Calu3 (cell line): ENCODE measurements around the gene CENPO. TPM values are rescaled to one million over a fixed set of nuclear protein-coding genes. Genes with fewer than 3 reads are reported as not detected.

Experiments used
- BruUV-seq: library from RNA; stranded (reverse); fragments of 400-500 nt; replicated peaks from 2 replicates; lab custom pipeline; 2021; lab: Mats Ljungman, UMichigan
- CTCF ChIA-PET: fragments of 300-600 bp; sonication (Branson Sonifier 250); formaldehyde crosslinking; loops from one replicate; lab custom pipeline; 2022; ENCODE audit warnings: antibody characterized with exemption; lab: Charles Lee
- DNase-seq: peaks from one replicate; pipeline ENCODE4 v3.0.0; 2022
- H3K27ac Mint-ChIP-seq: one replicate; pipeline ENCODE4 v1.8.0; 2022; ENCODE audit warnings: mixed read lengths; ENCODE audit not compliant: unreplicated experiment
- H3K27me3 Mint-ChIP-seq: one replicate; pipeline ENCODE4 v1.8.0; 2022; ENCODE audit warnings: mixed read lengths; ENCODE audit not compliant: unreplicated experiment
- H3K36me3 Mint-ChIP-seq: one replicate; pipeline ENCODE4 v1.8.0; 2022; ENCODE audit warnings: mild to moderate bottlenecking, moderate library complexity, mixed read lengths; ENCODE audit not compliant: insufficient read depth, unreplicated experiment
- H3K4me1 Mint-ChIP-seq: one replicate; pipeline ENCODE4 v1.8.0; 2022; ENCODE audit warnings: mild to moderate bottlenecking, low read depth, mixed read lengths; ENCODE audit not compliant: unreplicated experiment
- H3K4me3 Mint-ChIP-seq: one replicate; pipeline ENCODE4 v1.8.0; 2022; ENCODE audit warnings: mild to moderate bottlenecking, low read depth, moderate library complexity, mixed read lengths; ENCODE audit not compliant: unreplicated experiment
- H3K9me3 Mint-ChIP-seq: one replicate; pipeline ENCODE4 v1.8.0; 2022; ENCODE audit warnings: low read depth, mixed read lengths; ENCODE audit not compliant: unreplicated experiment
- intact Hi-C: fragments of 100-400 bp; cut with micrococcal nuclease; formaldehyde crosslinking; loops from one replicate; pipeline ENCODE4 v1.10.0; 2022; ENCODE audit not compliant: unreplicated experiment
- total RNA-seq: library from RNA; stranded (reverse); gene quantifications from 2 replicates; pipeline ENCODE4 v1.2.3, GENCODE V29; 2022
- TF ChIP-seq, protein P1 (sequence below): fragments of 200-600 bp; IDR thresholded peaks from one replicate; pipeline ENCODE4 v1.8.0; 2022; ENCODE audit warnings: antibody characterized with exemption; ENCODE audit not compliant: unreplicated experiment

The CENPO gene
- total RNA-seq, 1 experiment from 2014 or later: 43.1 TPM

DNA sequence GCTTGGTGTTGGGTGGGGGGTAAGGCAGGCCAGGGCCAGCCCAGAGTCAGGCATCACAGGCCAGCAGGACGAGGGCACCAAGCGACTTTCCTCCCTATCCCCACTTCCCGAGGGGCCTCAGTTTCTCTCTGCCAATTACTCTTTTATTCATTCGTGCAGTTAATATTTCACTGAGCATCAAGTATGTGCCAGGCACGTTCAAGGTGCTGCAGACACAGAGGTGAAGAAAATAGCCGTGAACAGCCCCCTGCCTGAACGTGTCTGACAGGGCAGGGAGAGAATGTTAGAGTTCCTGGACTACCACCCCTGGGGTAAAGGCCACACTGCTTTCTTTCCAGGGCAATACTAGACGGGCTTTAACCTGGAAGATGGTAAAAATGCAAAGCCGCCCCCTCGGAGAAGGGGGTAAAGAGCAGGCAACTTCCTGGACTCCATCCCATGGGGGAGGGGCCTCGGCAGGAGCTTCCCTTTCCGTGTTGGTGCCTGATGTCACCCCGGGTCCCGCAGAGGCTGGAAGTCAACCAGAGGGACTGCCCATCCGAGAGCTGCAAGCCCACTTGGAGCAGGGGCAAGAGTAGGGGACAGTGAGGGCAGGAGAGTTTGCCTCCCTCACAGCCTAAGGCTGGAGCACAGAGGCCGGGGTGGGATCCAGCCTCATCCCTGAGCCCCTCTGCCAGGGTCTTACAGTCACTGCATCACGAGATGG lies 47.1 kb downstream of the CENPO start:
- H3K9me3 Mint-ChIP-seq: no peaks in the 10 kb centered on the region
- intact Hi-C loops: no loop called here
- BruUV-seq: no TSS peak
- no peak overlapping the region for H3K4me3 Mint-ChIP-seq
- peaks cover 20% of the 10 kb centered on the region for H3K36me3 Mint-ChIP-seq
- H3K27ac Mint-ChIP-seq: no peak overlapping the region
- CTCF ChIA-PET: no interaction called here
- H3K27me3 Mint-ChIP-seq: no peaks in the 10 kb centered on the region
- DNase-seq: no peak
- TF ChIP-seq, protein P1, sequence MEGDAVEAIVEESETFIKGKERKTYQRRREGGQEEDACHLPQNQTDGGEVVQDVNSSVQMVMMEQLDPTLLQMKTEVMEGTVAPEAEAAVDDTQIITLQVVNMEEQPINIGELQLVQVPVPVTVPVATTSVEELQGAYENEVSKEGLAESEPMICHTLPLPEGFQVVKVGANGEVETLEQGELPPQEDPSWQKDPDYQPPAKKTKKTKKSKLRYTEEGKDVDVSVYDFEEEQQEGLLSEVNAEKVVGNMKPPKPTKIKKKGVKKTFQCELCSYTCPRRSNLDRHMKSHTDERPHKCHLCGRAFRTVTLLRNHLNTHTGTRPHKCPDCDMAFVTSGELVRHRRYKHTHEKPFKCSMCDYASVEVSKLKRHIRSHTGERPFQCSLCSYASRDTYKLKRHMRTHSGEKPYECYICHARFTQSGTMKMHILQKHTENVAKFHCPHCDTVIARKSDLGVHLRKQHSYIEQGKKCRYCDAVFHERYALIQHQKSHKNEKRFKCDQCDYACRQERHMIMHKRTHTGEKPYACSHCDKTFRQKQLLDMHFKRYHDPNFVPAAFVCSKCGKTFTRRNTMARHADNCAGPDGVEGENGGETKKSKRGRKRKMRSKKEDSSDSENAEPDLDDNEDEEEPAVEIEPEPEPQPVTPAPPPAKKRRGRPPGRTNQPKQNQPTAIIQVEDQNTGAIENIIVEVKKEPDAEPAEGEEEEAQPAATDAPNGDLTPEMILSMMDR: no peak
- no peaks in the 10 kb centered on the region for H3K4me1 Mint-ChIP-seq

DNA sequence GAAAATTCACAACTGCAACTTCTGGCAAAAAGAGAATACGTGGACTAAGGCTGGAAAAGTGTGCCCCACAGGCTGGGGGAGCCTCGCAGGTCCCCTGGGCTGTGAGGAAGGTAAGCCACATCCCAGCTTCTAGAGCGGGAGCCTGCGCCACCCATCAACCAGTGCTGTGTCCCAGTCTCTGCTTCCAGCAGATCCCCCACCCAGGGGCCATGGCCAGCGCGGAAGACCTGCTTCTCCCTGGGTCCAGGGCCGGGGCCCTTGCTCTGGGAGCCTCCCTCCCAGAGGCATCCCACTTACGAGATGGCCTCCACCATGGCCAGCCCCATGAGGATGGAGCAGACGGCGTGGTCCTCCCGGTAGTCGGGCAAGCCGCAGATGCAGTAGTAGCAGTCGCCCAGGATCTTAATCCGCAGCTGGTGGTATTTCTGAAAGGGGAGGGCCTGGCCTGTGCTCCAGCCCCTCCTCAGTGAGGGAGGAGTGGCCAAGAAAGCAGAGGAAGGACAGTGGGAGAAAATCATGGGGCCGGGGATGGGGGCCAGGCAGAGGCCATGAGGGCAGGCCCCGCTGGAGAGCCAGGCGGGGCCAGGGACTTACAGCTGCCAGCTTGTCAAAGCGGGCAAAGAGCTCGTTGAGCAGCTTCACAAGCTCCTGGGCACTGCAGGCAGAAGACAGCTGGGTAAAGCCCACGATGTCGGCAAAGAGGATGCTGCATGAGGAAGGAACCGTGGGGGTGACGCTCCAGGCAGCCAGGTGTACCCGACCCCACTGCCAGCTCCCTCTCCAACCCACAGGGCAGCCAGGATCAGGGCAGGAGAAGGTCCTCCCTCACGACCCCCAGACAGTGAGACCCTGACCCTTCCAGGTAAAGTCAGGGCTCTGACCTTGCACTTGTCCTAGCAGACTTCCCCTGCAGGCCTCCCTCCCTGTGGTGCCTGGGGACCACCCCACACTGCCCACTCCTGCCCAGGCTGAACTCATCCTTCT lies 48.0 kb downstream of the CENPO start:
- H3K4me3 Mint-ChIP-seq: no peak overlapping the region
- BruUV-seq: no TSS peak
- H3K4me1 Mint-ChIP-seq: no peaks in the 10 kb centered on the region
- H3K27me3 Mint-ChIP-seq: no peaks in the 10 kb centered on the region
- no peak overlapping the region for H3K27ac Mint-ChIP-seq
- no peaks in the 10 kb centered on the region for H3K9me3 Mint-ChIP-seq
- CTCF ChIA-PET: no interaction called here
- peaks cover 20% of the 10 kb centered on the region for H3K36me3 Mint-ChIP-seq
- intact Hi-C loops: no loop called here
- no peak for DNase-seq
- TF ChIP-seq, protein P1: no peak

DNA sequence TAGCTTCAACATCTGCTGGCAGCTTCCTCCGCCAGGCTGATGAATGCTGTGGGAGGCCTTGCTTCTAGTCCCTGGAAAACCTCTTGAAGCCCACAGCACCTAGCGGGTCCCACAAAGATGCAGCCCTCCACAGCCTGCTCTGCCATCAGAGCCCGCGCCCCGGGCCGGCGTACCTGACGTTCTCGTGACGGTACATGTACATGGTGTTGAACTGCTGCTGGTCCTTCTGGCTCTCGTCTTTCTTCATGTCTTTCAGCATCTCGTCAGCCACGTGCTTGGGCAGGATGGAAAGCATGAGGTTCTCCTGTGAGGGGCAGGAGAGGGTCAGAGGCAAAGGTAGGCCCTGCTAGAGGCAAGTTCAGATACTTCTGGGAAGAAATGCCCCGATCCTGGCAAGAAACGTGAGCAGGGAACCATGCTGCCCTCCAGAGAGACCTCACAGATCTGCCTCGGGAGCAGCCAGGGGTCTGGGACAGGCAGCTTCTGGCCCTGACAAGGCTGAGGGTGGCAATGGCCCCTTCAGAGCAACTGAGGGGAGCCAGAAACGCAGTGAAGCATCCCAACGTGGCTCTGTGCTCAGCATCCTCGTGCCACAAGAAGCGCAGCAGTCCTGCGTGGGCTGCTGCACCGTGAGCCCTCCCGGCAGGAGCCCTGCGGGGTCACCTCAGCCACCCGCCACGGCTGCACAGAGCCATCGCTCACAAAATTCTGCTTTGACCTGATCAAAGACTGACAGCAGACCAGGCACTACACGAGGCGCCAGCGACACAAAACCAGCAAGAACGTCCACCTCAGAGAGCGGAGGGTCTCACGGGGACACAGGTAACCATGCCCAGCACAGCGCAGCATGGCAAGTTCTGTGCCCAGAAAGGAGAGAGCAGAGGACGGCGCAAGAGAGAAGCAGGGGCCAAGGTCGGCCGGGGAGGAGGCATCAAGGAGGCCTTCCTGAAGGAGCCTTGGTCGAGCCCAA lies 49.1 kb downstream of the CENPO start:
- BruUV-seq: no TSS peak
- Mint-ChIP-seq H3K4me1 (no peaks in the 10 kb centered on the region), H3K27ac (no peak overlapping the region), H3K36me3 (peaks cover 20% of the 10 kb centered on the region), H3K27me3 (no peaks in the 10 kb centered on the region), H3K4me3 (no peak overlapping the region), H3K9me3 (no peaks in the 10 kb centered on the region)
- DNase-seq: no peak
- TF ChIP-seq, protein P1: no peak
- CTCF ChIA-PET: no interaction called here
- intact Hi-C loops: no loop called here
